Mucosa of descending colon (tissue), 3 donors: ENCODE data around the gene SH3PXD2B. TPM values are rescaled to one million over a fixed set of nuclear protein-coding genes. Genes with fewer than 3 reads are reported as not detected.
"Not testable (repeated sequence)": the region's sequence is repeated elsewhere in the genome, so short reads cannot be mapped to it uniquely, and the experiment has no call there.

Experiments
- ATAC-seq: fragments of 200-7000 bp; cut with Tn5 transposase; one replicate; pipeline ENCODE4 v1.9.1; 2020; ENCODE audit warnings: mild to moderate bottlenecking, moderate library complexity
- DNase-seq, 3 donors: peaks; one replicate each; pipeline ENCODE4 v3.0.0-alpha.2; 2020
- H3K36me3 ChIP-seq: fragments of 200-600 bp; one replicate; pipeline ENCODE4 v1.8.0; 2021; ENCODE audit warnings: low read depth, mild to moderate bottlenecking
- H3K4me1 ChIP-seq: fragments of 200-600 bp; one replicate; pipeline ENCODE4 v1.8.0; 2021; ENCODE audit warnings: low read depth, mild to moderate bottlenecking
- H3K4me3 ChIP-seq: fragments of 200-600 bp; one replicate; pipeline ENCODE4 v1.8.0; 2021; ENCODE audit warnings: mild to moderate bottlenecking
- H3K9me3 ChIP-seq: fragments of 200-600 bp; one replicate; pipeline ENCODE4 v1.8.0; 2021; ENCODE audit warnings: mild to moderate bottlenecking
- intact Hi-C, 2 donors: fragments of 100-400 bp; cut with DNase I in 1 of 2; cut with micrococcal nuclease in 1 of 2; formaldehyde crosslinking; loops; one replicate each; pipeline versions ENCODE4 v1.11.0 to v1.11.1; 2022; cut with DNase I, micrococcal nuclease
- total RNA-seq, 3 donors: library from RNA; stranded (reverse); fragmentation: NEBNext Ultra II Directional in 2 of 3; extraction: Animal tissue kit (Norgen Biotek cat#: 25700) in 2 of 3; gene quantifications; one replicate each; pipeline versions ENCODE4 v1.2.1 to v1.2.4, GENCODE V29; 2021 to 2023
- TF ChIP-seq, protein P1 (sequence below): fragments of 200-600 bp; IDR thresholded peaks from one replicate; pipeline ENCODE4 v1.8.0; 2022; ENCODE audit warnings: antibody characterized with exemption, mild to moderate bottlenecking
- donor health status: DM: no; HTN: no; CAD: no; lungs with moderate emphysema.
- donor health status: DM: no; HTN: no; CAD: no.
- donor health status: DM: no; HTN: yes; CAD: no.

Gene SH3PXD2B
- total RNA-seq, 3 donors from 2014 or later: 5.4 to 28.7 (median 19.9) TPM

DNA sequence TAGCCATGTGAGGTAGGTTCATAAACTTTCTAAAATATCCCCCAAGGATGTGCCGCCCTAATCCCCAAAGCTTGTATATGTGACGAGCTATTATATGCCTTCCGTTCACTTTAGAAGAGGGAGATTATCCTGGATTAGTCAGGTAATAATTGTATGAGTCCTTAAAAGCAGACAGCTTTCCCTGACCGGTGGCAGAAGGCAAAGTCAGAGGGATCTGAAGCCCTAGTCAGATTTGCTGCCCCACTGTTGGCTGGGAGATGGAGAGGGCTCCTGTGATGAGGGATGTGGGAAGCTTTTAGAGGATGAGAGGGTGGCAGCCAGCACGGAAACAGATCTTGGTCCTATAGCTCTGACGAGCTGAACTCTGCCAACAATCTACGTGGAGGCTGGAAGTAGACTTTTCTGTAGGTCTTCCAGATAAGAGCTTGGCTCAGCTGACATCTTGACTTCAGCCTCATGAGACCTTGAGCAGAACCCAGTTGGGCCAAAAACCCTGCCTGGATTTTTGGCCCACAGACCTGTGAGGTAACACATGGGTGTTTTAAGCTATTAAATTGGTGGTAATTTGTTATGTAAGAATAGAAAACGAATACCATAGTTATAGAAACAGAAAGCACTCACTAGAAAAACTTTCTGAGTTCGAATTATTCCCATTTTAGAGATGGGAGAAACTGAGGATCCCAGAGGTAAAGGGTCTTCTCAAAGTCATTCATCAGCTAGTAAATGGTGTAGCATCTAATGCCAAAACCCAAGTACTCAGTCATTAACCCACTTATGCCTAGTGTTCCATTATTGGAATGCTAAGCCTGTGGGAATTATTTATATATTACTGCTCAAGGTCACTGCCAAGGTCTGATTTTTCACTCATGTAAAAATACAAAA is 48.9 kb downstream of the SH3PXD2B start:
- ATAC-seq (no peak), DNase-seq (no peak)
- Histone ChIP-seq H3K36me3 (no peaks in the 10 kb centered on the region), H3K9me3 (no peaks in the 10 kb centered on the region), H3K4me1 (no peaks in the 10 kb centered on the region), H3K4me3 (no peak overlapping the region)
- TF ChIP-seq, protein P1, sequence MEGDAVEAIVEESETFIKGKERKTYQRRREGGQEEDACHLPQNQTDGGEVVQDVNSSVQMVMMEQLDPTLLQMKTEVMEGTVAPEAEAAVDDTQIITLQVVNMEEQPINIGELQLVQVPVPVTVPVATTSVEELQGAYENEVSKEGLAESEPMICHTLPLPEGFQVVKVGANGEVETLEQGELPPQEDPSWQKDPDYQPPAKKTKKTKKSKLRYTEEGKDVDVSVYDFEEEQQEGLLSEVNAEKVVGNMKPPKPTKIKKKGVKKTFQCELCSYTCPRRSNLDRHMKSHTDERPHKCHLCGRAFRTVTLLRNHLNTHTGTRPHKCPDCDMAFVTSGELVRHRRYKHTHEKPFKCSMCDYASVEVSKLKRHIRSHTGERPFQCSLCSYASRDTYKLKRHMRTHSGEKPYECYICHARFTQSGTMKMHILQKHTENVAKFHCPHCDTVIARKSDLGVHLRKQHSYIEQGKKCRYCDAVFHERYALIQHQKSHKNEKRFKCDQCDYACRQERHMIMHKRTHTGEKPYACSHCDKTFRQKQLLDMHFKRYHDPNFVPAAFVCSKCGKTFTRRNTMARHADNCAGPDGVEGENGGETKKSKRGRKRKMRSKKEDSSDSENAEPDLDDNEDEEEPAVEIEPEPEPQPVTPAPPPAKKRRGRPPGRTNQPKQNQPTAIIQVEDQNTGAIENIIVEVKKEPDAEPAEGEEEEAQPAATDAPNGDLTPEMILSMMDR: no peak
- intact Hi-C loops: no loop called here

DNA sequence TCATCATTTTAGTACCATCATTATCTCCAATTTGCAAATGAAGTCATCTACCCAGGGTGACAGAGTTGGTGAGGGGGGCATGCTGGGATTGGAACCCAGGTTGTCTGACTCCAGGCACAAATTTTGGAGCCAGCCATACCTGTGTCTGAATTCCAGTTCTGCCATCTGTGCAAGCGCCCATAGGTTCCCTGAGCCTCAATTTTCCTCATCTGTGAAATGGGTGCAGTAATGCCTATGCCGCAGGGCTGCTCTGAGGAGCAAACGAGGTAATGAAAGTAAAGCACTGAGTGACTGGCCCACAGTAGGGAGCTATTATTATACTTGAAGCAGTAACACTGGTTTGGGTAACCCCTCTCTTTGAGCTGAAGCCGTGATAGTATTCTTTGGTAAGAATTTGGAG is 49.6 kb downstream of the SH3PXD2B start:
- H3K9me3 ChIP-seq: no peaks in the 10 kb centered on the region
- H3K4me3 ChIP-seq: no peak overlapping the region
- intact Hi-C loops: no loop called here
- TF ChIP-seq, protein P1: no peak
- no peaks in the 10 kb centered on the region for H3K36me3 ChIP-seq
- DNase-seq: no peak
- ATAC-seq: no peak
- no peaks in the 10 kb centered on the region for H3K4me1 ChIP-seq

DNA sequence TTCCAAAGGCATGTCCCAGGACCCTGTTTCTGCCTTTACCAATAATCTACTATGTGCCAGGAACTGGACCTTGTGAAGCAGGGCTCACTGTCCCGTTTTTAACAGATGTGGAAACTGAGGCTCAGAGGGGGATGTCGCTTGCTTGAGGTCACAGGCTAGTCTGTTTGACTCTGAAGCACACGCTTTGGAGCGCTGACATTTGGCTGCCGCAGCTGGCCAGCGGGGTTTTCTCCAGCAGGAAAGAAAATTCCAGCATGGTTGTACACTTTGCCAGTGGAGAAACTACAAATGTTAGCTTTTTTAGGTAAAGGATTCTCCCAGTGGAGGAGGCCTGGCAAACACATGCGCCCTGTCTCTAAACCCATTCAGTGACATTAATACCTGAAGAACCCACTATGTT is 50.5 kb downstream of the SH3PXD2B start:
- H3K4me1 ChIP-seq: no peaks in the 10 kb centered on the region
- H3K4me3 ChIP-seq: no peak overlapping the region
- H3K36me3 ChIP-seq: no peaks in the 10 kb centered on the region
- intact Hi-C loops: no loop called here
- ATAC-seq: no peak
- DNase-seq: no peak
- TF ChIP-seq, protein P1: no peak
- no peaks in the 10 kb centered on the region for H3K9me3 ChIP-seq

DNA sequence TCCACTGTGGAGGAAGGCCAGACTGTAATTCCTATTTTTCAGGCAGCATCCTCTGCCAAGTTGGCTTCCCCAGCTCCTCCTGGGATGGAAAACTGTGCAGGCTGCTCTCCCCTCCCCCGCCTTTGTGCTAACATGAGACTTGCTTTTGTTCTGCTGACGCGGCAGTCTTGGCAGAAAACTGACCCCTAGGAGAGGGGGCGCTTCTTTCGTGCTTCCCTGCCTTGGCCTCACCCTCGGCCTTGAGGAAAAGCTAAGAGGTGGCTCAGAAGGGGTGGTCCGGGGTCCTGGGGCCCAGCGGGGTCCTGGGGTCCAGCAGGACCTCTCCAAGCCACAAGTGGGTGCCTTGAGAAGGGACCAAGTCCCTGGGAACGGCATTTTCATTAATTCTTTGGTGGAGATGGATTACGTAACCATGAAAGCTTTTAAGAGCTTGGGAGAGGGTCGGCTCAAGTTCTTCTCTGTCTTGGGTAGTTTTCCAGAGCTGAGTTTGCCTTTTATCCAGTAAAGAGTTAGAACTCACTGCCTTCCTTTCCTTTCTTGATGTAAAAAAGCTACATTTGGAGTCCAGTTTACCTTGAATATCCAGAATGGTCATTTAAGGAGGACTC is 51.0 kb downstream of the SH3PXD2B start:
- DNase-seq (peak in 2 of 3 donors; percentile 61 to 77), ATAC-seq (peak; percentile 56)
- no peaks in the 10 kb centered on the region for H3K4me1 ChIP-seq
- TF ChIP-seq, protein P1: no peak
- intact Hi-C loops: no loop called here
- H3K9me3 ChIP-seq: no peaks in the 10 kb centered on the region
- H3K4me3 ChIP-seq: no peak overlapping the region
- H3K36me3 ChIP-seq: no peaks in the 10 kb centered on the region

DNA sequence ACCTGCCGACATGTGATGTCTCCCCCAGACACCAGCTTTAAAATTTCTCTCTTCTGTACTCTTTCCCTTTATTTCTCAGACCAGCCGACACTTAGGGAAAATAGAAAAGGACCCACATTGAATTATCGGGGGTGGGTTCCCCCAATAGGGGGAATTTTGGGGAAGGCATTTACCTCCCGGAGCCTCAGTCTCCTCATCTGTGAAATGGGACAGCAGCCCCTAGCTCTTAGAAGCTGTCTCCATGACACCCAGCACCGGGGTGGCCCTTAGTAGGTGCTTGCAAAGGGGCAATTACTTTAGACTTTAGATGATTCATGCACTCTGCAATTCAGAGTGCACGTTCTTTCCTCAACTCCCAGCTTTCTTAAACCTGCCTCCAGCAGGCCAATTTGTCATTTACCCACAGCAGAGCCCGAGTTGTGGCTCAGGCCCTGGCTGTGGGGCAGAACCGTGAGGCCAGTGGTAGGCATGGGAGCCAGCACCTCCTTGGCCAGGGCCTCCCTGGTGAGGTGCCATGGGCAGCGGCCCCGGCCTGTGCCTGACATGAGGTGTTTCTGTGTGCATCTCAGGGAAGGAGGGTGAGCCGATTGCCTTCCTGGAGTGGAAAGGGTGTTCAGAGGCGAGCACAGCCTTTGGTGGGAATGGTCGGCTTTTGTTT is 51.7 kb downstream of the SH3PXD2B start:
- intact Hi-C loops: no loop called here
- Histone ChIP-seq H3K9me3 (no peaks in the 10 kb centered on the region), H3K36me3 (no peaks in the 10 kb centered on the region), H3K4me1 (no peaks in the 10 kb centered on the region), H3K4me3 (no peak overlapping the region)
- DNase-seq (no peak), ATAC-seq (no peak)
- TF ChIP-seq, protein P1: no peak

DNA sequence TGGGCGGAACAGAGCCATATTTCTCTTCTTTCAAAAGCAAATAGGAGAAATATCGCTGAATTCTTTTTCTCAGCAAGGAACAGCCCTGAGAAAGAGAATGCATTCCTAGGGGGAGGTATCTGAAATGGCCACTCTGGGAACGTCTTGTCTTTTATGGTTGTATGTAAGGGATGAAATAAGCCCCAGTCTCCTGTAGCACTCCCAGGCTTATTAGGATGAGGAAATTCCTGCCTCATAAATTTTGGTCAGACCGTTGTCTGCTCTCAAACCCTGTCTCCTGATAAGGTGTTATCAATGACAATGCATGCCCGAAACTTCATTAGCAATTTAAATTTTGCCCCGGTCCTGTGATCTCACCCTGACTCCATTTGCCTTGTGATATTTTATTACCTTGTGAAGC is 52.3 kb downstream of the SH3PXD2B start:
- intact Hi-C loops, H3K9me3 ChIP-seq, H3K4me1 ChIP-seq, H3K36me3 ChIP-seq, ATAC-seq, H3K4me3 ChIP-seq, DNase-seq: not testable (repeated sequence)
